ENCODE results near the gene DNM1. TPM values are rescaled to one million over a fixed set of nuclear protein-coding genes. Genes with fewer than 3 reads are reported as not detected.

DNM1 gene
- total and polyA plus RNA-seq, 7 donors: 1.1 to 5.4 (median 2.1) TPM

GRCh38 chr9:128162215-128163026 is 40.8 kb upstream of the DNM1 start:
- no peak for TF ChIP-seq CTCF (IDR thresholded peaks at IDR 0.05)
- DNase-seq: peak; percentile 74 to 83
- ATAC-seq: peak; percentile 61 to 67 (median 66)
- WGBS, 3 donors: 63 to 75% (median 66%) methylated on average over 10 of the region's 10 CpGs
- Histone ChIP-seq H3K4me3 (no peak overlapping the region), H3K4me1 (peaks cover 14% of the 10 kb centered on the region), H3K27ac (no peak overlapping the region), H3K9me3 (no peaks in the 10 kb centered on the region), H3K36me3 (ENCODE audit: insufficient read depth in 1 of 2, low read depth in 1 of 2) (peaks cover 9 to 52% of the 10 kb centered on the region in 2 donors), H3K27me3 (ENCODE audit: insufficient read depth in 3 of 3, low read length in 2 of 3) (no peaks in the 10 kb centered on the region)
- intact Hi-C loops (cut with DNase I): no loop called here

GRCh38 chr9:128163027-128163515 is 40.1 kb upstream of the DNM1 start:
- DNase-seq: no peak
- no peaks in the 10 kb centered on the region for H3K27me3 ChIP-seq (ENCODE audit: insufficient read depth in 3 of 3, low read length in 2 of 3)
- H3K36me3 ChIP-seq (ENCODE audit: insufficient read depth in 1 of 2, low read depth in 1 of 2): peaks cover 9 to 59% of the 10 kb centered on the region in 2 donors
- ATAC-seq: no peak
- intact Hi-C loops (cut with DNase I): no loop called here
- H3K4me1 ChIP-seq: peaks cover 14% of the 10 kb centered on the region
- no peak overlapping the region for H3K27ac ChIP-seq
- no peak for TF ChIP-seq CTCF (IDR thresholded peaks at IDR 0.05)
- 89 to 96% (median 93%) methylated on average over 6 of the region's 6 CpGs for WGBS, 3 donors
- H3K4me3 ChIP-seq: no peak overlapping the region
- no peaks in the 10 kb centered on the region for H3K9me3 ChIP-seq

- Histone ChIP-seq H3K27me3 (ENCODE audit: insufficient read depth in 3 of 3, low read length in 2 of 3) (no peaks in the 10 kb centered on the region), H3K4me1 (peaks cover 14% of the 10 kb centered on the region), H3K9me3 (no peaks in the 10 kb centered on the region), H3K36me3 (ENCODE audit: insufficient read depth in 1 of 2, low read depth in 1 of 2) (peaks cover 9 to 65% of the 10 kb centered on the region in 2 donors), H3K27ac (no peak overlapping the region), H3K4me3 (no peak overlapping the region)
- WGBS, 3 donors: 91 to 93% (median 93%) methylated on average over 10 of the region's 10 CpGs
- DNase-seq (no peak), ATAC-seq (no peak)
- intact Hi-C loops (cut with DNase I): no loop called here
- TF ChIP-seq CTCF (IDR thresholded peaks at IDR 0.05): no peak
These were observed 39.5 kb upstream of the DNM1 start for GRCh38 chr9:128163523-128164306.

- Histone ChIP-seq H3K36me3 (ENCODE audit: insufficient read depth in 1 of 2, low read depth in 1 of 2) (peaks cover 9 to 72% of the 10 kb centered on the region in 2 donors), H3K4me1 (peaks cover 14% of the 10 kb centered on the region), H3K9me3 (no peaks in the 10 kb centered on the region), H3K4me3 (no peak overlapping the region), H3K27ac (no peak overlapping the region), H3K27me3 (ENCODE audit: insufficient read depth in 3 of 3, low read length in 2 of 3) (no peaks in the 10 kb centered on the region)
- DNase-seq (no peak), ATAC-seq (no peak)
- WGBS, 3 donors: 60 to 74% (median 65%) methylated on average over 14 of the region's 14 CpGs
- intact Hi-C loops (cut with DNase I): no loop called here
- no peak for TF ChIP-seq CTCF (IDR thresholded peaks at IDR 0.05)
These were observed 38.8 kb upstream of the DNM1 start for GRCh38 chr9:128164307-128164885.
